Loucy (cell line): ENCODE measurements around the gene SLC43A1.

Source experiments
- H2AFZ ChIP-seq: fragments of 200-600 bp; sonication (generic); 2 replicates; pipeline ENCODE4 v1.6.0; 2016; ENCODE audit warnings: antibody characterized with exemption, mild to moderate bottlenecking, low read length, moderate library complexity
- H3F3A ChIP-seq: fragments of 200-600 bp; 2 replicates; pipeline ENCODE4 v1.6.0; 2016; ENCODE audit warnings: antibody characterized with exemption, low read depth, mild to moderate bottlenecking
- H3K27me3 ChIP-seq: fragments of 200-600 bp; sonication (generic); 2 replicates; pipeline ENCODE4 v1.6.1; 2014; ENCODE audit warnings: low read length, mild to moderate bottlenecking; ENCODE audit not compliant: insufficient read depth, poor library complexity, severe bottlenecking
- H3K36me3 ChIP-seq: fragments of 200-600 bp; sonication (generic); 2 replicates; pipeline ENCODE4 v1.6.1; 2016; ENCODE audit warnings: low read length; ENCODE audit not compliant: insufficient read depth
- H3K4me1 ChIP-seq: fragments of 200-600 bp; sonication (generic); 2 replicates; pipeline ENCODE4 v1.5.1; 2014; ENCODE audit warnings: low read length, mild to moderate bottlenecking; ENCODE audit not compliant: insufficient read depth, poor library complexity, severe bottlenecking
- H3K4me2 ChIP-seq: fragments of 200-600 bp; sonication (generic); 2 replicates; pipeline ENCODE4 v1.6.0; 2014; ENCODE audit warnings: antibody characterized with exemption, low read length, low read depth, mild to moderate bottlenecking; ENCODE audit not compliant: poor library complexity, severe bottlenecking
- H3K4me3 ChIP-seq: fragments of 200-600 bp; sonication (generic); 2 replicates; pipeline ENCODE4 v1.5.1; 2014; ENCODE audit warnings: low read length, mild to moderate bottlenecking, mixed read lengths; ENCODE audit not compliant: poor library complexity, severe bottlenecking
- H3K79me2 ChIP-seq: fragments of 200-600 bp; sonication (generic); 2 replicates; pipeline ENCODE4 v1.6.1; 2014; ENCODE audit warnings: low read length; ENCODE audit not compliant: insufficient read depth
- H3K9ac ChIP-seq: fragments of 200-600 bp; sonication (generic); 2 replicates; pipeline ENCODE4 v1.6.0; 2014; ENCODE audit warnings: mild to moderate bottlenecking, low read depth, low read length, moderate library complexity; ENCODE audit not compliant: poor library complexity, severe bottlenecking
- H3K9me2 ChIP-seq: fragments of 200-600 bp; sonication (generic); replicated peaks from 2 replicates; pipeline ENCODE4 v1.6.1; 2016; ENCODE audit warnings: low read depth, low read length, mixed read lengths
- H3K9me3 ChIP-seq: fragments of 200-600 bp; sonication (generic); 2 replicates; pipeline ENCODE4 v1.6.1; 2014; ENCODE audit warnings: mild to moderate bottlenecking, antibody characterized with exemption, low read length, low read depth; ENCODE audit not compliant: insufficient read depth
- H4K20me1 ChIP-seq: fragments of 200-600 bp; sonication (generic); 2 replicates; pipeline ENCODE4 v1.6.0; 2014; ENCODE audit warnings: antibody characterized with exemption, low read length, mild to moderate bottlenecking; ENCODE audit not compliant: insufficient read depth, poor library complexity, severe bottlenecking
- EZH2phosphoT487 ChIP-seq: fragments of 200-600 bp; IDR thresholded peaks from 2 replicates; pipeline ENCODE4 v1.6.1; 2018; ENCODE audit warnings: antibody characterized with exemption, mild to moderate bottlenecking, moderate library complexity, borderline replicate concordance
- TF ChIP-seq, protein P1 (sequence below): fragments of 200-600 bp; sonication (generic); conservative IDR thresholded peaks from 2 replicates; pipeline ENCODE4 v1.5.1; 2014; ENCODE audit warnings: mild to moderate bottlenecking, antibody characterized with exemption, low read length

SLC43A1 gene

DNA sequence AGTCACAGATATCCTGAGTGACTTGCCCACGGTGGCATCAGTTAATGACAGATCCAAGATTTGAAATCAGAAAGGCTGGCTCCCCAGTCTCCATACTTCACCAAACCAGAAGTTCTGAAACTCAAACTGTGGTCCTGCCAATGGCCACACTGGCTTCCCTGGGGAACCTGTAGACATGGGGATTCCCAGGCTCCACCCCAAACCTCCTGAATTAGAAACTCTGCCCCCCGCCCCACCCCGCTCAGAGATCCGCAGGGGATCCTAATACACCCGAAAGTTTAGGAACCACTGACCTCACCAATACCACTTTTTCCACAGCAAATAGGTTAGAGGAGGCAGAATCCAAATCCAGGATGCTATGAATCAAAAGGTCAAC lies 39.8 kb downstream of the SLC43A1 start:
- Histone ChIP-seq H3K79me2 (no peaks in the 10 kb centered on the region; the same call in 1 of the 2 replicates), H3K4me2 (peak overlapping the region; percentile 70), H3K4me3 (peak overlapping the region; percentile 63), H3K9ac (peak overlapping the region; percentile 63), H4K20me1 (no peaks in the 10 kb centered on the region), H2AFZ (0 out of 2 replicates have a peak overlapping the region, but pooled peaks have one; percentile 15), H3K4me1 (peaks cover 26% of the 10 kb centered on the region), H3K9me2 (no peaks in the 10 kb centered on the region), H3F3A (no peaks in the 10 kb centered on the region), H3K27me3 (no peaks in the 10 kb centered on the region), H3K9me3 (no peaks in the 10 kb centered on the region), H3K36me3 (no peaks in the 10 kb centered on the region)
- TF ChIP-seq EZH2phosphoT487: no peak

DNA sequence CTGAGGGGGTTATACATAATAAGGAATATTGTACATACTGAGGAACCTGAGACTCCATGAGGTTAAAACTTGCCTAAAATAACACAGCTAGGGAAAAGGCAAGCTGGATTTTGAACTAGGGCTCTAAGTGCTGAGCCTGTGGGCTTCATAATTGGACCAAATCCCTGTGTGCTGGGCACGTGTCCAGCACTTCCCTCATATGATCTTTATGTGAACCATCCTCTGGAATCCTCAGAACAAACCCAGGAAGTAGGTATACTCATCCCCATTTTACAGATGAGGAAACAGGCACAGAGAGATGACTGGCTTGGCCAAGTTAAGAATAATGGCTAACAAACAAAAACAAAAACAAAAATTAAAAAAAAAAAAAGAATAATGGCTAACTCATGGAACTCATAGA lies 40.3 kb downstream of the SLC43A1 start:
- Histone ChIP-seq H3K9ac (no peak overlapping the region), H3K27me3 (no peaks in the 10 kb centered on the region), H3K4me3 (peak overlapping the region; percentile 62), H3F3A (no peaks in the 10 kb centered on the region), H2AFZ (no peak overlapping the region), H3K9me3 (no peaks in the 10 kb centered on the region), H3K79me2 (no peaks in the 10 kb centered on the region; the same call in 1 of the 2 replicates), H4K20me1 (no peaks in the 10 kb centered on the region), H3K4me2 (peak overlapping the region; percentile 70), H3K4me1 (peaks cover 26% of the 10 kb centered on the region), H3K36me3 (no peaks in the 10 kb centered on the region), H3K9me2 (no peaks in the 10 kb centered on the region)
- no peak for TF ChIP-seq EZH2phosphoT487

DNA sequence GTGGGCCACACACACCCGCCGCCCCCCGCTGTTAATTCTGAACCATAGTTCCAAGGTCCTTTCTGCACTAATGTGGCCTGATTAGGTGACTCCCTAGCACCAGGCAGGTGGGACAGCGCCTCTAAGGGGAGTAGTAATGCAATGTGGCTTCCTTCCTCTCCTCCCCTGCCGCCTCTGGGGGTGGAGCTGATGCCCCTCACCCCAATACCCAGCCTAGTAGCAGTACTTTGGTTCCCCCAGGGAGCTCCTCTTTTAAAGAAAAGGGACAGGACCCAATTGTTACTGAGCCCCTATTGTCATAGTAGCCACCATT lies 40.7 kb downstream of the SLC43A1 start:
- TF ChIP-seq, protein P1, sequence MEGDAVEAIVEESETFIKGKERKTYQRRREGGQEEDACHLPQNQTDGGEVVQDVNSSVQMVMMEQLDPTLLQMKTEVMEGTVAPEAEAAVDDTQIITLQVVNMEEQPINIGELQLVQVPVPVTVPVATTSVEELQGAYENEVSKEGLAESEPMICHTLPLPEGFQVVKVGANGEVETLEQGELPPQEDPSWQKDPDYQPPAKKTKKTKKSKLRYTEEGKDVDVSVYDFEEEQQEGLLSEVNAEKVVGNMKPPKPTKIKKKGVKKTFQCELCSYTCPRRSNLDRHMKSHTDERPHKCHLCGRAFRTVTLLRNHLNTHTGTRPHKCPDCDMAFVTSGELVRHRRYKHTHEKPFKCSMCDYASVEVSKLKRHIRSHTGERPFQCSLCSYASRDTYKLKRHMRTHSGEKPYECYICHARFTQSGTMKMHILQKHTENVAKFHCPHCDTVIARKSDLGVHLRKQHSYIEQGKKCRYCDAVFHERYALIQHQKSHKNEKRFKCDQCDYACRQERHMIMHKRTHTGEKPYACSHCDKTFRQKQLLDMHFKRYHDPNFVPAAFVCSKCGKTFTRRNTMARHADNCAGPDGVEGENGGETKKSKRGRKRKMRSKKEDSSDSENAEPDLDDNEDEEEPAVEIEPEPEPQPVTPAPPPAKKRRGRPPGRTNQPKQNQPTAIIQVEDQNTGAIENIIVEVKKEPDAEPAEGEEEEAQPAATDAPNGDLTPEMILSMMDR: no peak
- TF ChIP-seq EZH2phosphoT487: no peak
- H3K4me3 ChIP-seq: peak overlapping the region; percentile 62
- H3K9me2 ChIP-seq: no peaks in the 10 kb centered on the region
- no peaks in the 10 kb centered on the region for H3K36me3 ChIP-seq
- H2AFZ ChIP-seq: no peak overlapping the region
- no peaks in the 10 kb centered on the region for H3K27me3 ChIP-seq
- H3K4me2 ChIP-seq: peak overlapping the region; percentile 70
- H3K9ac ChIP-seq: peak overlapping the region; percentile 51
- no peaks in the 10 kb centered on the region for H4K20me1 ChIP-seq
- no peaks in the 10 kb centered on the region for H3K9me3 ChIP-seq
- no peaks in the 10 kb centered on the region for H3F3A ChIP-seq
- H3K79me2 ChIP-seq: no peaks in the 10 kb centered on the region; the same call in 1 of the 2 replicates
- peaks cover 26% of the 10 kb centered on the region for H3K4me1 ChIP-seq

DNA sequence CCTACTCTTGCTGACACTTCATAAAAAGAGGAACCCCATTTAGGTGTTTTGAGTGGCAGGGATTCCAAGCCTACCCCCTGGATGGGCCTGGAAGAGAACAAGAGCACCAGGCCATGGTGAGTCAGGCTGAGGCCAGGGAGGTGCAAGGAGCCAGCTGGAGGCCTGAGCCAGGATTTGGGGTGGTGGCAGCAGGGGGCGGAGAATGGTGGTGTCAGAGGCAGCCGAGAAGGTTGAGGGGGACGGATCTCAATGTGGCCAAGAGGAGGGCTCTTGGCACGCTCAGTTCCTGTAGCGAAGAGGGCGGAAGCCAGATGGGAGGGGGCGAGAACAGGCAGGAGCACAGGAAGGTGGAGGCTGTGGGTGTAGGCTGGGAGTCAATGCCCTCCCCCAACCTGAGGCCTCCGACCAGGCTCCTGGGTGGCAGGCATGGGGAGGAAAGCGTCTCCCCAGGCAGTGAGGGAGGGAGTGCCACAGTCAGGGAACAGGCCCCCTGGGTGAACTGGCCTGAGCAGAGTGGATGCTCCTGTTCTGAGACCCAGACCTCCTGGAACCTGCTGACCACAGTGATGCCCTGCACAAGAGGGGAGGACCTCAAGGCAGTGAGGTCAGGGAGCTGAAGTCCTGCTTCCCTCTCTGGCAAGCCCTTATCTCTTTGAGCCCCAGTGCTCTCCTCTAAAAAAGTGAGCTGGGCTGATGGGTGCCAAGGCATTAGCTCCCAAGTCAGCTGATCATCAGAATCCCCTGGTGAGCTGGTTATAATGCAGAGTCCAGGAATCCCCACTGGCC lies 41.3 kb downstream of the SLC43A1 start:
- Histone ChIP-seq H3K4me2 (peak overlapping the region; percentile 70), H3K79me2 (no peaks in the 10 kb centered on the region; the same call in 1 of the 2 replicates), H3K9me2 (no peaks in the 10 kb centered on the region), H3K27me3 (no peaks in the 10 kb centered on the region), H3K9ac (peak overlapping the region; percentile 51), H3F3A (no peaks in the 10 kb centered on the region), H3K36me3 (no peaks in the 10 kb centered on the region), H3K4me1 (peaks cover 26% of the 10 kb centered on the region), H3K4me3 (peak overlapping the region; percentile 62), H2AFZ (no peak overlapping the region; the same call in 1 of the 2 replicates), H3K9me3 (no peaks in the 10 kb centered on the region), H4K20me1 (no peaks in the 10 kb centered on the region)
- TF ChIP-seq, protein P1: no peak
- TF ChIP-seq EZH2phosphoT487: no peak
